OCI-LY7 (cell line): ENCODE data around the gene MAML3.

Source experiments
- CTCF ChIP-seq: fragments of 200-600 bp; sonication (generic); conservative IDR thresholded peaks from 2 replicates; pipeline ENCODE4 v1.5.1; 2014; ENCODE audit warnings: mild to moderate bottlenecking, antibody characterized with exemption, low read length, moderate library complexity, mixed read lengths
- EZH2phosphoT487 ChIP-seq: fragments of 200-600 bp; sonication (generic); IDR thresholded peaks from 2 replicates; pipeline ENCODE4 v1.6.1; 2018; ENCODE audit warnings: low read depth, borderline replicate concordance, mild to moderate bottlenecking, mixed run types, antibody characterized with exemption, low read length, moderate library complexity, mixed read lengths

GRCh38 chr4:139794158-139794954, 359.6 kb downstream of the MAML3 start:
- no peak for TF ChIP-seq CTCF
- TF ChIP-seq EZH2phosphoT487 = no peak
